HG03354 (cell line): ENCODE measurements around the gene F2RL1.
"Not testable (repeated sequence)": the region's sequence is repeated elsewhere in the genome, so short reads cannot be mapped to it uniquely, and the experiment has no call there.

Source experiments
- ATAC-seq: cut with Tn5 transposase; IDR thresholded peaks from one replicate; pipeline ENCODE4 v1.9.1; 2021; ENCODE audit warnings: mild to moderate bottlenecking; ENCODE audit not compliant: unreplicated experiment, poor library complexity, severe bottlenecking

F2RL1 gene

DNA sequence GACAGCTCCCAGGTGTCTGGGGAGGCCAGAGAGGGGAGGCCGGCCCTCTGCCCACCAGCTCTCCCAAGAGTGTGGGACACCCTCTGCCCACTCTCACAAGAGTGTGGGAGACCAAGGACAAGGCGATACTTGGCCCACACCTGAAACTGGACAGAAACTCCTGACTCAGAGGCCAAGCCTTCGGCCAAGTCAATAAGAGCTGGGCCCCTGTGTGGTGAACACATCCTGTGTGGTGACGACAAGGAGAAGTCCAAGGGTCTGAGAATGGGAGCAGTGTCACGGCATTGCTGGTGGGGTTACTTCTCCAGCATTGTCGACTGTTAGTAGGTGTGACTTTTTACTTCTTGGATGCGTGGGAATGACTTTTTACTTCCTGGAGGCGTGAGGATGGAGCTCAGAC is 14.6 kb upstream of the F2RL1 start:
- no peak for ATAC-seq

- no peak for ATAC-seq
These were observed 12.9 kb upstream of the F2RL1 start for GRCh38 chr5:76805821-76806505.

DNA sequence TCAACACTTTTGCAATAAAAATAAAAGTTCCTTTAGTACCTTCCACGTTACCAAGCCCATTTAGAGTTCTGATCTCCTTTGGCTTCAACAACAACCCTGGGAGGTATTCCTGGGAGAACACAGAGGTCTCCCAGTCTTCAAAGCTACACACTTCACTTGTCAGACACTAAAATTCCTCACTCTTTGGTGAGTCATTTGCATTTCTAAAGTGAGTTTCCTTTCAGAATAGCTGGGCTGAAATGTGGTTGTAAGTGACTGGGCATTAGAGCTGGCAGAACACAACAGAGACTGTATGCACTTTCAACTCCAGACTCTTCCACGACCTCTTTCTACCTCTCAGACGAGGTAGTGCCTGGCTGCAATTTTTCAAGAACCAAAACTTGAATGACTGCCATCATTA is 11.5 kb upstream of the F2RL1 start:
- ATAC-seq, result no peak

GRCh38 chr5:76808141-76808691 is 10.6 kb upstream of the F2RL1 start:
- ATAC-seq, result no peak

DNA sequence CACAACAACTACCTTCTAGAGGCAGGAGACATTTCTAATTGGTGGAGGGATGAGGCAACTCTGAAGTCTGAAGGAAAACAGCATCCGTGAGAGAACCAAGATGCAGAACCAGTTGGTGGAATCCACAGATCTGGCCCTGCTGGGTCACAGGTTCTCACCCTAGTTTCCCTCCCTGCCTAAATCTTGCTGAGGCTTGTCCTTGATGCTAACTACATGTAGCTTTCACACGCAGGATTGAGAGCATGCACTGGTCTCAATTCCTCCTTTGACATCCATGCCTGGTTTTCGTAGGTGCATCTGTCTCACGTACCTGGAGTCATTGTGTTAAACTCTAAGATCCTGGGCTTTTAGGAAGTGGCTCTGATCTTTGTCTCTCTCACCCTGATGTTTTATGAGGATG is 9.7 kb upstream of the F2RL1 start:
- ATAC-seq, result no peak

DNA sequence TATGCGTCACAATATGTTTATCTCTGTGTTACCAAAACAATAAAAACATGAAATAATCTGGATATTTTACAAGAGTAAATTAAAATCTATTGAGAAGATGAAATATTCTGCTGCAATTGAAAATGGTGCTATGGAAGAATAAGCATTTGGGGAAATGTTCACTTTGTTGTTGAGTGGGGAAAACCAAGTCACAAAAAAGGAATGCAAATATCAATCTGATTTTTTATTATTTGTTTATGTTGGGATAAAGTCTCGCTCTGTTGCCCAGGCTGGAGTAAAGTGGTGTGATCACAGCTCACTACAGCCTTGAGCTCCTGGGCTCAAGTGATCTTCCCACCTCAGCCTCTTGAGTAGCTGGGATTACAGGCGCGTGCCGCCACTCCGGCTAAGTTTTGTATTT is 8.6 kb upstream of the F2RL1 start:
- ATAC-seq, result no peak

DNA sequence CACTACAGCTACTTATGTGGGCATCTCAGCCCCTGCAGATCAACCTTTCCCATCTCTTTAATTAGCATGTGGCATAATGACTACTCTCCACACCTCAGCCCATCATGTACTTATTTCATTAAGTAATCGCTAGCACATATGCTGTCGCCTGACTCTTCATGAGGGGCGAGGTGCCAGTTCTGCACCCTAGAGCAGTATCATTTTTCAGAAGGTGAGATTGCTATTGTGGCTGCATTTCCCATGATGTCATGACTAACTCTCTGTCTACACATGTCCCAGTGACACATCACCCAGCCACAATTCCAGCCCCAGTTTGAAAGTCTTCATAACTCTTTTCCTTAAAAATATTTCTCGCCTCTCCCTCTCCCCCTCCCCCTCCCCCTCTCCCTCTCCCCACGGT is 7.6 kb upstream of the F2RL1 start:
- no peak for ATAC-seq

DNA sequence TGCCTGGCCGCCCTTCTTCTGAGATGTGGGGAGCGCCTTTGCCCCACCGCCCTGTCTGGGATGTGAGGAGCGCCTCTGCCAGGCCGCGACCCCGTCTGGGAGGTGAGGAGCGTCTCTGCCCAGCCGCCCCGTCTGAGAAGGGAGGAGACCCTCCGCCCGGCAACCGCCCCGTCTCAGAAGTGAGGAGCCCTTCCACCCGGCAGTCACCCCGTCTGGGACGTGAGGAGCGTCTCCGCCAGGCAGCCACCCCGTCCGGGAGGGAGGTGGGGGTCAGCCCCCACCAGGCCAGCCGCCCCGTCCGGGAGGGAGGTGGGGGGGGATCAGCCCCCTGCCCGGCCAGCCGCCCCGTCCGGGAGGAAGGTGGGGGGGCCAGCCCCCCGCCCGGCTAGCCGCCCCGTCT is 6.6 kb upstream of the F2RL1 start:
- ATAC-seq, result not testable (repeated sequence)

- ATAC-seq, result no peak
These were observed 4.8 kb upstream of the F2RL1 start for GRCh38 chr5:76813982-76814562.

DNA sequence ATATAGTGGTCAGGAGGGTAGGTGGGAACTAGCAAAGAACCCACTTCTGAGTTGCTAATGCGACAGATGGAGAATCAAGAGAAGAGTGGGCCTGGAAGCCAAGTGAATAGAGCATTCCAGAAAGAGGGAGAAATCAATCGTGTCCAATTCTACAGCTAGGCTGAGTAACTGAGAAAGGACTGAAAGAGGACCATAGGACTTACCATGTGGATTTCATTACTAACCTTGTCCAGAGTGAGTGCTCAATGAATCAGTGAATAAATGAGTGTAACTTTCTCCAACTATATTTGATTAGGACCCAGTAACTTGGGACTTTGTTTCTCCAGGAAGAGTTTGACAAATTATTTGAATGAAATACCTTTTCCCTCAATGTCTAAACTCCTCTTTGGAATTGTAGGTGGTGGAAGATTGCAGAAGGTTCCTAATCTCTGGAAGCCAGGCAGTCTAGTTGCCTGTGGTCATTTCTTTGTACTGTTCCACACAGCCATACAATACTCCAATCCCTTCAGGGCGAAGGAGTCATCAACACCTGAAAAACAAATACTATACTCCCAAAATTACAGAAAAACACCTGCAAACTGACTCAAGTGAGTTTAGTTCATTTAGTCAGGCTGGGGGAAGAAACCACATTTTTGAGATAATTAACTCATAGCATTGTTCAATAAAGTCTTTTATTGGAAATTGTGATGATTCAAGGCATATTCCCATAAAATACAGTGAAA is 2.6 kb upstream of the F2RL1 start:
- no peak for ATAC-seq

GRCh38 chr5:76819851-76820525 is 1.2 kb downstream of the F2RL1 start:
- no peak for ATAC-seq

GRCh38 chr5:76820526-76820890 is 1.7 kb downstream of the F2RL1 start:
- no peak for ATAC-seq

DNA sequence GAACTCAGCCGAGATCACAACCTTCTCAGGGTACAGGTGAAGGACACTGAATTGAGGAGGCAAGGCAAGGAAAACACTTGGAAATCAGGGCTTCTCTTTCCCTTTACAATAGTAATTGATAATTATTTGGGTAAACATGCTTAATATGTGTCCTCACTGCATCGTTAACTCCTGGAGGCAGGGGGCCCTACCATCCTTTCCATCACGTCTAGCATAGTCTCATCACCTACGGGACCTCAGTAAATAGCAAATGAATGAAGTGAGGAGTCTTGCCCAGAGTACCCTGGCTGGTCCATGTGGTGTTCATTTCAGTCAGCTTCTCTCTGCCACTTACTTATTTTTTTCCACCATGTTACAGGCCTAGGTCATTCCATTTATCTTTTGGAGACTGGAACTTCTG is 2.3 kb downstream of the F2RL1 start:
- ATAC-seq, result no peak

GRCh38 chr5:76822105-76822731 is 3.4 kb downstream of the F2RL1 start:
- not testable (repeated sequence) for ATAC-seq

DNA sequence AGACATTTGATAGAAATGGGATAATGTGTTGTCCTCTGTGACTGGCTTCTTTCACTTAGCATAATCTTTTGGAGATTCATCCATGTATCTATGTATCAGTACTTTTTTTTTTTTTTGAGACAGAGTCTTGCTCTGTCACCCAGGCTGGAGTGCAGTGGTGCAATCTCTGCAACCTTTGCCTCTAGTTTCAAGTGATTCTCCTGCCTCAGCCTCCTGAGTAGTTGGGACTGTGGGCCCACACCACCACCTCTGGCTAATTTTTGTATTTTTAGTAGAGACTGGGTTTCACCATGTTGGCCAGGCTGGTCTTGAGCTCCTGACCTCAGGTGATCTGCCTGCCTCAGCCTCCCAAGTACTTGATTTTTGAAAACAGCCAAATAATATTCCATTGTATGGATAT is 7.6 kb downstream of the F2RL1 start:
- not testable (repeated sequence) for ATAC-seq

DNA sequence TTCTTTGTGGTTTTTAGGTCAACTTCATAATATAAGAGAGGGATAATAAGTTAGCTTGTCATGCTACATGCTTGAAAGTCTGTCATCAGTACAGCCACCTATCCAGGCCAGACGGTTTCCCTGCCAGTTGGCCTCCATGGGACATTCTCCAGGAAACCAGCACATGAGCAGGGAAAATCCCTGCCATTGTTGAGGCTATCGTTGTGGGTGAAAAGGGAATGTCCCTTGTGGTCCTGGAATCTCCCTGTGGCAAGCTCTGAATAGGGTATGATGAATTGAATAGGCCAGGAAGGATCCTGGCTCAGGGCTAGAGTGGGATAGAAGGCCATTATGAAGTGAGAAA is 12.3 kb downstream of the F2RL1 start:
- ATAC-seq, result no peak

DNA sequence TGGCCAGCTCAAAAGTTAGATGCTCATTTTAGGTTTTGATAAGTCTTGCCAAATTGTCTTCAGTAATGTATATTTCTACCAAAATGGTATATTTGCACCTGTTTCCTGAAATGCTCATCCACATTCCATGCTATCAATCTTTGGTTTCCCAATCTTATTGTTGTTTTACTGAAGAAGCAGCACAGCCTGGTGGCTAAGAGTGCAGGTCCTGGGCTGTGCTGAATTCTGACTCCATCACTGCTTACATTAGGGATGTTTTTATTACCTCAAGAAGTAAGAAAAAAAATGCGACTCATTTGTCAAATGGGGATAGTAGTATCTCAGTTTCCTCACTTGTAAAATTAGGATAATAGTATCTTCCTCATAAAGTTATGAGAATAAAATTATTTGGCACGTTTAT is 17.4 kb downstream of the F2RL1 start:
- no peak for ATAC-seq

GRCh38 chr5:76836585-76836984 is 17.8 kb downstream of the F2RL1 start:
- no peak for ATAC-seq

DNA sequence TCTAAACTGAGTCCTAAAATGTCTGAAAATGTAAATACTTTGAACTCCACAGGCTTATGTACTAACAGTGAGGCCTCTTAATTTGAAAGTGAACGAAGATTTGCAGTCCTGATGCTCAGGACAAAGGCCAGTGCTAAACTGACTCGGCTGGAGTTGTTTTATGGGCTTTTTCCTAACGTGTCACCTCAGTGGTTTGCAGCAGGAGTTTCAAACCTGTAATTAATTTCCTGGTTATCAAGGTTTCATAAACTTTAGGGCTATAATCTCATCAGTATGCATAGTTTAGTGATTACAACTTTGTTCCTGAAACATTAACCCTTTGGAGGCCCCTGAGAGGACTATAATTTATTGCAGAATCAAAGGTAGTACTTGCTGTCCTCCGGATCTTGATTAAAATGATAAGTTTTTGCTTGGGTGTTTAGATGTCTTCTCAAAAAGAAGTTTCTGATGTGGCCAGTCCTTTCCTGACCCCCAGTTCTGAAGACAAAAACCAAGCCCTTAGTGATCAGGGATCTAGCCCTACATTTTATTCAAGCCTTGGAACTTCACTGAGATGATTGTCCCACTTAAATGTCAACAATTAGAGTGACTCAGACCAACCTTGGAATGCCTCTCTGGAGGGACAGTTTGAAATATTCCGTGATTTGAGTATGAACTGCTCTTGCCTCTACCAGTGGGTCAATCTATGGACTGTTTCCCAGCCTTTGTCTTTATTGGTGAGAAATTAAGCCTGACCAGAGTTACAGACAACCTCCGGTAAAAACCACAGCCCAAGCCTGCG is 19.8 kb downstream of the F2RL1 start:
- no peak for ATAC-seq
